Measurements from ENCODE around the gene FHIT.

- TF ChIP-seq CTCF (IDR thresholded peaks at IDR 0.05; ENCODE audit: insufficient read depth, low read length, poor library complexity, severe bottlenecking): no peak
- TF ChIP-seq EZH2phosphoT487 (conservative IDR thresholded peaks at IDR 0.05; ENCODE audit: low read length): no peak
These were observed 163.8 kb downstream of the FHIT start for GRCh38 chr3:61087465-61087864.
